NCI-H146 (cell line): Measurements from ENCODE around the gene CPTP.

ENCODE experiments used
- DNase-seq: peaks from one replicate; lab custom pipeline; 2025; lab: John Stamatoyannopoulos, UW

CPTP gene

DNA sequence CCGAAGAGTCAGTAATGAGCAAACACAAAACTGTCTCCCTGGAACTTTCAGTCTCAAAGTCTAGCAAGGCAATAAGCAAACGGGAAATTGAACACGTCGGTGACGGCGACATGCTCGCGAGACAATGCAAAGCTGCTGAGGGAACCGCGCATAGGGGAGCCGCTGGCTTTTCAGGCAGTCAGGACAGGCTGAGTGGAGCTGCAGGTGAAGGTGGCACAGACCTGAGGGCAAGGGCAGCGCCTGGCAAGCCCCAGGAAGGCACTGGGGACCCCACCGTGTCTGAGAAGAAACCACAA lies 5.0 kb upstream of the CPTP start:
- DNase-seq = no peak

DNA sequence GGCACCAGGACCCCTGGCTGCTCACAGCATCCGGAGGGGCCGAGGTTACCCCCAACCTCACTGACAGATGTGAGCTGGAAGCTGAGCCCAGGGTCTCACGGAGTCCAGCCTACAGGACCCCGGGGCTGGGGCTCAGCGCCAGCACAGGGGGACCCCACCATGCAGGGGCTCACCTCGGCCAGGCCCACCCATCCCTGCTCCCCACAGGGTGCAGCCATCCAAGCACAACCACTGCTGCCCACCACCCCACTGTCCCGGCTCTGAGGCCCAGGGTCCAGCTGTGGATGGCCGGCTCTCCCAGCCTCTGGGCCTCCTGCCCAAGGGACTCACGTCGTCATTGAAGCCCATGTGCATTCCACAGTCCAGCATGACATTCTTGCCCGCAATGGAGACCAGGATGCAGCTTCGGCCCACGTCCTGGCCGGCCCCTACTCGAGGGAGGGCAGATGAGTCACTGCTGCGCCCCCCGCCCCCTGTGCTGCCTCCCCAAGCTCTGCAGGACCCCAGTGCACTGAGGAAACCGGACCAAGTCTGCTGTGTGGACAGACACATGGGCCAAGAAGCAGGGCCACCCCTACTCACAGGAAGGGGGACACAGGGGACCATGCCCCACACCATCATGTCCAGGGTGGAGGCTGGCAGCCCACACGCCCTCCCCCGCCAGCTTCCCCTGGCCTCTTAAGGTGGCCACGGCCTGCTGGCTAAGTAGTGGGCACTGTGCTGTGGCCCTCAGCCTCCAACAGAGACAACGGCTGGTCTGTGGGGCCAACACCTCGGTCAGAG lies 3.7 kb upstream of the CPTP start:
- no peak for DNase-seq

DNA sequence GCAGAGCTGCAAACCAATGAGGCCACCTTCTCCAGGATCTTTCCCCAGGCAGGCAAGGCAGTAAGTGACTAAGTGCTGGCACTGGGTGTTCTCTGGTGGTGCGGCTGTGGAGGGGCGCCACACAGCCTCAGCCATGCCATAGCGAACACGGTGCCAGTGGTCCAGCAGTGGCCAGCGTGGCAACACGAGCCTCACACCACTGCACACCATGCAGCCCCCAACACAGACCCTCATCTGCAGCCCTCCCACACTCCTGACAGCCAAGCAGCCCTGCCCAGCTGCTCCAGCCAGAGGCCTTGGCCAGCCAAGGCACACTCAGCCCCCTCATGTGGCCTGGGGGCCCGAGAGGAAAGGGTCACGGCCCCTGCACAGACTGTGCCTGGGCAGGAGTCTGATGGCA lies 3.1 kb upstream of the CPTP start:
- DNase-seq = no peak

DNA sequence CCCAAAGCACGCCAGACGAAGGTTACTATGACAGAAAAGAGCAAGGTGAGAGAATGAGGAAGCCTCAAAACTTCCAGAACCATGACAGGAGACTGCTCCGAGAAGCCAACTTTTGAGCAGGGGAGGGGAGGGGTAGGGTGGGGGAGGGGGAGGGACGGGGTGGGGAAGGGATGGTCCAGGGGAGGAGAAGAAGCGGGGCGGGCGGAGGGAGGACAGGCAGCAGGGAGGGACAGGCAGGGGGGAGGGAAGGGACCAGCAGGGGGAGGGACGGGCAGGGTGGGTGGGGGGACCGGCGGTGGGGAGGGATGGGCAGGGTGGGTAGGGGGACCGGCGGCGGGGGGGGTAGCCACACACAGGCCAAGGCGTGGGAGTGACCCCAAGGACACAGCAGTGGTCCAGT lies 2.2 kb upstream of the CPTP start:
- no peak for DNase-seq

DNA sequence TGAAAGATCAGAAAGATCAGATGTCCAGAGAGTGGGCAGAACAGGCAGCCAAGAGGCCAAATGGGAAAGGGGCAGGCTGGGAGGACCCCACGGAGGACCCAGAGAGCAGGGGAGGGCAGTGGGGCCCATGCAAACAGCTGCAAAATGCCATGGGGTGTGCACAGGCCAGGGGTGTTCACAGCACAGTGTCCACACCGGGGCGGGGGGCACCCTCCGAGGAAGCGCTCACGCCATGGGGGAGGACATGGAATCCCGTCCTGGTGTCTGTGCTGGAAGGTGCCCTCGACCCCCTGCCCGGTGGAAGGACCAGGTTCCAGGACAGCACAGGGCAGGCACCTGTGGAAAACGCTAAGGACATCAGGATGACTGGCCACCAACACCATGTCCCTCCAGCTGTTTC lies 1.6 kb upstream of the CPTP start:
- DNase-seq = no peak

DNA sequence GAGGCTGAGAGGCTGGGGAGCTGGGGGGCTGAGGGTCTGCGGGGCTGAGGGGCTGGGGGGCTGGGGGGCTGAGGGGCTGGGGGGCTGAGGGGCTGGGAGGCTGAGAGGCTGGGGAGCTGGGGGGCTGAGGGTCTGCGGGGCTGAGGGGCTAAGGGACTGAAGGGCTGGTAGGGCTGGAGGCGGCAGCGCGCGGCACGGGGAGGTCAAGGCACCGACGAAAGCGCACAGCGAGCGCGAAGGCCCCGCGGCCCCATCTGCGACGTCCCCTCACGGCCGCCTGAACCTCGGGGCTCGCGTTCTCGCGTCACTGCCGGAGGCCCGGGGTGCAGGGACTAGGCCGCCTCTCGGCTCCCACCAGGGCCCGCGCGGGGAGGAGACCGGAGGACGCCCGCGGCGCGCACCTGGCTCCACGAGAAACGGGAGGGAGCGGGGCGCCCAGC lies 498 bp upstream of the CPTP start:
- DNase-seq = no peak

DNA sequence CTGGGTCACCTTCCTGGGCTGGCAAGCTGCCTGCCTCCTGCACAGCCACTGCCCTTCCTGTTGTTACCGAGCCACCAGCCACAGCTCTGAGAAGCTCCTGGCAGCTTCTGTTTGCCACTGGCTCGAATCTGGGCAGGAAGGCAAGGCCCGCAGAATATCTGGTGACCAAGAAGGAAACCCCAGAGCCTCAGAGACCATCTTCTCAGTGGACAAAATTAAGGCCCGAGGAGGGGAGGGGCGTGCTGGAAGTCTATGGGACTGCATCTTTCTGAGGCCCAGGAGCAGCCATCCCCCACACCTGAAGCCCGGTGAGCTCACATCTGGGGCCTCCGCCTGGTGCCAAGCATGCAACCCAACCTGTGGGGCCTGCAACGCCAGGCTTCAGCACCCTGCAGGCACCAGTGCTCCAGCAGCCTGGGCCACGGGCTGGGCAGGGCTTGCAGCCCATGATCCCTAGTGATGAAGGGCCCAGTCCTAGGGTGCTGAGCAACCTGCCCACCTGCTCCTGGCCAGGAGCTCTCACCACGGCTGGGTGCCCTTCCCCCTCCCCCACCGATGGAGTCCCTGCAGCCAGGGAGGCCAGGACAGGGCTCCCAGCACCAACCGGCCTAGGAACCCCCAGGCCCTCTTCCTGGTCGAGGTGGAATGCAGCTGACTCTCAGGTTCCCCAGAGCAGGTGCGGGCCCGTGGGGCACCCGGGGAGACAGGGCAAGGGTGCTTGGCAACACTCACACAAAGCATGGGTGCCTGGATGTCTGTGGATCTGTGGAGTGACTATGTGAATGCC lies 879 bp downstream of the CPTP start:
- no peak for DNase-seq

DNA sequence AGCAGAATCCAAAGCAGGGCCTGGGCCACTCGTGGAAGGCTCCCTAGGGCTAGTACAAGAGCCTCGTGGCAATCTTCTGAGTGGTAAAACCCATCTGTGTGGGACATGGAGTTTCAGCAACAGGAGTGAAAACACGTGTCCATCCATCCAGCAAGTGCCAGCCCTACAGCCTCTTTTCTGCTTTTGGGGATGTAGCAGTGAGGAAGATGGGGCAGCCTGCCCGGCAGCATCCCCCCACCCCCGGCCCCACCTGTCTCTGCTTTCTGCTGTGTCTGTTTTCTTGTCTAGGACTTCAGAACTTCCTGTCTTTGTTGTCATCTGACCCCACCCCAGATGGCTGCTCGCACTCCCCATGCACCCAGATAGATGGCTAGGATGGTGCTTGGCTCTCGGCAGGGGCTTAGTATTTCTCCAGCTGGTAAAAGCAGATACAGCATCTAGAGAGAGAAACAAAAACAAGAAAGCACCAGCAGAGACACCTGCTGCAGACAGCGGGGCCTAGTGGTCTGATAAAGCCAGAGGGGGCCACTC lies 1.5 kb downstream of the CPTP start:
- DNase-seq = no peak

DNA sequence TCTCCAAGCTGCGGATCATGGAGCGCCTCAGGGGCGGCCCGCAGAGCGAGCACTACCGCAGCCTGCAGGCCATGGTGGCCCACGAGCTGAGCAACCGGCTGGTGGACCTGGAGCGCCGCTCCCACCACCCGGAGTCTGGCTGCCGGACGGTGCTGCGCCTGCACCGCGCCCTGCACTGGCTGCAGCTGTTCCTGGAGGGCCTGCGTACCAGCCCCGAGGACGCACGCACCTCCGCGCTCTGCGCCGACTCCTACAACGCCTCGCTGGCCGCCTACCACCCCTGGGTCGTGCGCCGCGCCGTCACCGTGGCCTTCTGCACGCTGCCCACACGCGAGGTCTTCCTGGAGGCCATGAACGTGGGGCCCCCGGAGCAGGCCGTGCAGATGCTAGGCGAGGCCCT lies 2.7 kb downstream of the CPTP start:
- no peak for DNase-seq

DNA sequence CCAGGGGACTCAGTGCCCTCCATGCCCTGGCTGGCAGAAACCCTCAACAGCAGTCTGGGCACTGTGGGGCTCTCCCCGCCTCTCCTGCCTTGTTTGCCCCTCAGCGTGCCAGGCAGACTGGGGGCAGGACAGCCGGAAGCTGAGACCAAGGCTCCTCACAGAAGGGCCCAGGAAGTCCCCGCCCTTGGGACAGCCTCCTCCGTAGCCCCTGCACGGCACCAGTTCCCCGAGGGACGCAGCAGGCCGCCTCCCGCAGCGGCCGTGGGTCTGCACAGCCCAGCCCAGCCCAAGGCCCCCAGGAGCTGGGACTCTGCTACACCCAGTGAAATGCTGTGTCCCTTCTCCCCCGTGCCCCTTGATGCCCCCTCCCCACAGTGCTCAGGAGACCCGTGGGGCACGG lies 3.7 kb downstream of the CPTP start:
- DNase-seq = no peak

DNA sequence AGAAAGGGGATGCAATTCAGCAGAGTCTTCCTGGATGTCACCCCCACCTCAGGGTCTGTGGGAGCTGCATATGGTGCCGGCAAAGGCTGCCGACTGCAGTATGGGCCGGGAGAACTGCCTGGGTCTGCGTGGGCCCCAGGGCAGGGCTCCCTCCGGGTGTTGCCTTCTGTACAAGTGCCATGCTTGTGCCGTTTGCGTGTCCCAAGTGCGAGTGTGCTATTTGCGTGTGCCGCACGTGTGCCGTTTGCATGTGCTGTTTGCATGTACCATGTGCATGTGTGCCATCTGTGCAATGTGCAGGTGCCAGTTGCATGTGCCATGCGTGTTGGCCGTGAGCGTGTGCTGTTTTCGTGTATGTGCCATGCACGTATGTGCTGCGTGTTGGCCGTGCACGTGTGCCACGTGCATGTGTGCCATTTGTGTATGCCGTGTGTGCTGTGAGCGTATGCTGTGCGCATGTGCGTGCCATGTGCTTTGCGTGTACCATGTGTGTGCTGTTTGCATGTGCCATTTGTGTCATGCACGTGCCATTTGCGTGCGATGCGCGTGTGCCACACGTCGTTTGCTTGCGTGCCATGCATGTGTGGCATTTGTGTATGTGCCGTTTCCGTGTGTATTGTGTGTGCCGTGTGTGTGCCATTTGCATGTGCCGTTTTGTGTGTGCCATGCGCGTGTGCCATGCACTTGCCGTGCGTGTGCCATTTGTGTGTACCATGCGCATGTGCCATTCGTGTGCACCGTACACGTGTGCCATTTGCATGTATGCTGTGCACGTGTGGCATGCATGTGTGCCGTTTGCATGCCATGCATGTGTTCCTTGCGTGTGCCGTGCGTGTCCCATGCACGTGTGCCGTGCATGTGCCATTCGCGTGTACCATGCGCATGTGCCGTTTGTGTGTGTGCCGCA lies 5.0 kb downstream of the CPTP start:
- DNase-seq = no peak

DNA sequence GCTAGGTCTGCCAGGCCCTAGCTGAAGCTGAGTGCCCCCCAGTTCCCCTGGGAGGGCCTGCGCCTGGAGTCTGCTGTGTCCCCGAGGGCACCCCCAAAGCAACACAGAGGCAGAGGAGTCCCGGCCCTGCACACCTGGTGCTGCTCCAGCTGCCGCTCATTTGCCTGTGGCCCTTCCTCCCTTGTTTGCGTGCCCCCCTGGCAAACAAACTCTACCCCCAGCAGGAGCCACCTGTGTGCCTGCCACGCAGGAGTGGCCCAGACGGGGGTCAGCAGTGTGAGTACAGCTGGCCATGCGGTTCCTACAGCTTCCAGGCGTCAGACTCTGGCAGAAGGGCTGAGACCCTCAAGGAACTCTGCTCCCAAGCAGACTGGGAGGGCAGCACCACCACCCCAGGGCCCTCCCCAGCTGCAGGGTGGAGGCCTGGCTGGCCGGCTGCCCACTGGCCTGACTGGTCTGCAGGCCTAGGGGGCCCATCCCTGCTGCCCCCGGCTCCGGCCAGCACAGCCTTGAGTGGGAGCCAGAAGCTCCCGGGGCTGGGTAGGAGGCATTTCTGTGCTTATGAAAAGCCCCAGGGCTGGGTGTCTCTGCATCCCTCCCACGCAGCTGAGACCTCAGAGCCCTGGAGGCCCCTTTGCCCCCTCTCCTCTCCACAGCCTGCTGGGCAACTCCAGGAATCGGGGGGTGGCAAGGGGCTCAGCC lies 5.9 kb downstream of the CPTP start:
- DNase-seq = peak; percentile 21

DNA sequence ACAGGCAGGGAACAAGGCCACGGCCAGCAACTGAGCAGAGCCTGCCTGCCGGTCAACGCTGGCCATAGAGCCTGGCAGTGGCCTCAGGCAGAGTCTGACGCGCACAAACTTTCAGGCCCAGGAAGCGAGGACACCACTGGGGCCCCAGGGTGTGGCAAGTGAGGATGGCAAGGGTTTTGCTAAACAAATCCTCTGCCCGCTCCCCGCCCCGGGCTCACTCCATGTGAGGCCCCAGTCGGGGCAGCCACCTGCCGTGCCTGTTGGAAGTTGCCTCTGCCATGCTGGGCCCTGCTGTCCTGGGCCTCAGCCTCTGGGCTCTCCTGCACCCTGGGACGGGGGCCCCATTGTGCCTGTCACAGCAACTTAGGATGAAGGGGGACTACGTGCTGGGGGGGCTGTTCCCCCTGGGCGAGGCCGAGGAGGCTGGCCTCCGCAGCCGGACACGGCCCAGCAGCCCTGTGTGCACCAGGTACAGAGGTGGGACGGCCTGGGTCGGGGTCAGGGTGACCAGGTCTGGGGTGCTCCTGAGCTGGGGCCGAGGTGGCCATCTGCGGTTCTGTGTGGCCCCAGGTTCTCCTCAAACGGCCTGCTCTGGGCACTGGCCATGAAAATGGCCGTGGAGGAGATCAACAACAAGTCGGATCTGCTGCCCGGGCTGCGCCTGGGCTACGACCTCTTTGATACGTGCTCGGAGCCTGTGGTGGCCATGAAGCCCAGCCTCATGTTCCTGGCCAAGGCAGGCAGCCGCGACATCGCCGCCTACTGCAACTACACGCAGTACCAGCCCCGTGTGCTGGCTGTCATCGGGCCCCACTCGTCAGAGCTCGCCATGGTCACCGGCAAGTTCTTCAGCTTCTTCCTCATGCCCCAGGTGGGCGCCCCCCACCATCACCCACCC lies 6.7 kb downstream of the CPTP start, which contains the start of gene TAS1R3:
TAS1R3 (plus strand) TSS at position 213 of the 898 bp plus-strand sequence; CDS start at position 279, 66 bp downstream.
- no peak for DNase-seq

DNA sequence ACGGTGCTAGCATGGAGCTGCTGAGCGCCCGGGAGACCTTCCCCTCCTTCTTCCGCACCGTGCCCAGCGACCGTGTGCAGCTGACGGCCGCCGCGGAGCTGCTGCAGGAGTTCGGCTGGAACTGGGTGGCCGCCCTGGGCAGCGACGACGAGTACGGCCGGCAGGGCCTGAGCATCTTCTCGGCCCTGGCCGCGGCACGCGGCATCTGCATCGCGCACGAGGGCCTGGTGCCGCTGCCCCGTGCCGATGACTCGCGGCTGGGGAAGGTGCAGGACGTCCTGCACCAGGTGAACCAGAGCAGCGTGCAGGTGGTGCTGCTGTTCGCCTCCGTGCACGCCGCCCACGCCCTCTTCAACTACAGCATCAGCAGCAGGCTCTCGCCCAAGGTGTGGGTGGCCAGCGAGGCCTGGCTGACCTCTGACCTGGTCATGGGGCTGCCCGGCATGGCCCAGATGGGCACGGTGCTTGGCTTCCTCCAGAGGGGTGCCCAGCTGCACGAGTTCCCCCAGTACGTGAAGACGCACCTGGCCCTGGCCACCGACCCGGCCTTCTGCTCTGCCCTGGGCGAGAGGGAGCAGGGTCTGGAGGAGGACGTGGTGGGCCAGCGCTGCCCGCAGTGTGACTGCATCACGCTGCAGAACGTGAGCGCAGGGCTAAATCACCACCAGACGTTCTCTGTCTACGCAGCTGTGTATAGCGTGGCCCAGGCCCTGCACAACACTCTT lies 7.6 kb downstream of the CPTP start:
- DNase-seq = no peak

DNA sequence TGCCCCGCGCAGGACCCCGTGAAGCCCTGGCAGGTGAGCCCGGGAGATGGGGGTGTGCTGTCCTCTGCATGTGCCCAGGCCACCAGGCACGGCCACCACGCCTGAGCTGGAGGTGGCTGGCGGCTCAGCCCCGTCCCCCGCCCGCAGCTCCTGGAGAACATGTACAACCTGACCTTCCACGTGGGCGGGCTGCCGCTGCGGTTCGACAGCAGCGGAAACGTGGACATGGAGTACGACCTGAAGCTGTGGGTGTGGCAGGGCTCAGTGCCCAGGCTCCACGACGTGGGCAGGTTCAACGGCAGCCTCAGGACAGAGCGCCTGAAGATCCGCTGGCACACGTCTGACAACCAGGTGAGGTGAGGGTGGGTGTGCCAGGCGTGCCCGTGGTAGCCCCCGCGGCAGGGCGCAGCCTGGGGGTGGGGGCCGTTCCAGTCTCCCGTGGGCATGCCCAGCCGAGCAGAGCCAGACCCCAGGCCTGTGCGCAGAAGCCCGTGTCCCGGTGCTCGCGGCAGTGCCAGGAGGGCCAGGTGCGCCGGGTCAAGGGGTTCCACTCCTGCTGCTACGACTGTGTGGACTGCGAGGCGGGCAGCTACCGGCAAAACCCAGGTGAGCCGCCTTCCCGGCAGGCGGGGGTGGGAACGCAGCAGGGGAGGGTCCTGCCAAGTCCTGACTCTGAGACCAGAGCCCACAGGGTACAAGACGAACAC lies 8.3 kb downstream of the CPTP start:
- DNase-seq = no peak

DNA sequence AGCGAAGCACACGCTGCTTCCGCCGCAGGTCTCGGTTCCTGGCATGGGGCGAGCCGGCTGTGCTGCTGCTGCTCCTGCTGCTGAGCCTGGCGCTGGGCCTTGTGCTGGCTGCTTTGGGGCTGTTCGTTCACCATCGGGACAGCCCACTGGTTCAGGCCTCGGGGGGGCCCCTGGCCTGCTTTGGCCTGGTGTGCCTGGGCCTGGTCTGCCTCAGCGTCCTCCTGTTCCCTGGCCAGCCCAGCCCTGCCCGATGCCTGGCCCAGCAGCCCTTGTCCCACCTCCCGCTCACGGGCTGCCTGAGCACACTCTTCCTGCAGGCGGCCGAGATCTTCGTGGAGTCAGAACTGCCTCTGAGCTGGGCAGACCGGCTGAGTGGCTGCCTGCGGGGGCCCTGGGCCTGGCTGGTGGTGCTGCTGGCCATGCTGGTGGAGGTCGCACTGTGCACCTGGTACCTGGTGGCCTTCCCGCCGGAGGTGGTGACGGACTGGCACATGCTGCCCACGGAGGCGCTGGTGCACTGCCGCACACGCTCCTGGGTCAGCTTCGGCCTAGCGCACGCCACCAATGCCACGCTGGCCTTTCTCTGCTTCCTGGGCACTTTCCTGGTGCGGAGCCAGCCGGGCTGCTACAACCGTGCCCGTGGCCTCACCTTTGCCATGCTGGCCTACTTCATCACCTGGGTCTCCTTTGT lies 9.1 kb downstream of the CPTP start:
- DNase-seq = no peak

DNA sequence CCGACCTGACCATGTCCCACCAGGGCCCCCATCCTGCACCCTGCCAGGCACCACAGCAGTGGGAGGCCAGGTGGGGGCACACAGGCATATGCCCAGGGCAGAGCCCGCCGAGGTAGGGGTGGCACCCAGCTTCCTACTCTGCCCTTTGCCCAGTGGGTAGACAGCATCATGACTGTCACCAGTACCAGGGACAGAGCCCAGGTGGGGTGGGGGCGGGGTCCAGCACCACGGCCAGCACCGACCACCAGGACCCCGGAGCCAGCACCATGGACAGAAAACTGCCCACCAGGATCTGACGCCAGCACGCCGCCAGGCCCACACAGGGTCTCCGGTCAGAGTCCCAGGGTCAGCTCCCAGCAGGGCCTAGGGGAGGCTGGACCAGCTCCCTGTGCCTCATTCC lies 10.2 kb downstream of the CPTP start:
- DNase-seq = no peak

DNA sequence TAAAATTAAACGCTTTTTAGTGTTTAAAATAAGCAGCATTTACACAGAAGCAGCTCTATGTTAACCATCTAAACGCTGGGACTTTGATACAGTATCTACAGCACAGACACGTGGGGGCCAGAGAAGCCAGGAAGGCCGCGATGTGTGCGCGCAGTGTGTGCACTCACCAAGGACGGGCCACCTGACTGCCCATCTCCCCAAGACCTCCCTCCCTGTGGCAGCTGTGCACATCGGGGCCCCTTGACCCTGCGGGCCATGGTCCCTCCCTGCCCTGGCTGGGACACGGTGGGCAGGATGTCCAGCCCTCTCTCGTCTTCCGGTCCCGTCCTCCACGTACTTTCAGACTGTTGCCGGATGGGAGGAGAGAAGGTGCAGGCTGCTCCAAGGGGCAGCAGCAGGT lies 10.7 kb downstream of the CPTP start:
- DNase-seq = no peak

DNA sequence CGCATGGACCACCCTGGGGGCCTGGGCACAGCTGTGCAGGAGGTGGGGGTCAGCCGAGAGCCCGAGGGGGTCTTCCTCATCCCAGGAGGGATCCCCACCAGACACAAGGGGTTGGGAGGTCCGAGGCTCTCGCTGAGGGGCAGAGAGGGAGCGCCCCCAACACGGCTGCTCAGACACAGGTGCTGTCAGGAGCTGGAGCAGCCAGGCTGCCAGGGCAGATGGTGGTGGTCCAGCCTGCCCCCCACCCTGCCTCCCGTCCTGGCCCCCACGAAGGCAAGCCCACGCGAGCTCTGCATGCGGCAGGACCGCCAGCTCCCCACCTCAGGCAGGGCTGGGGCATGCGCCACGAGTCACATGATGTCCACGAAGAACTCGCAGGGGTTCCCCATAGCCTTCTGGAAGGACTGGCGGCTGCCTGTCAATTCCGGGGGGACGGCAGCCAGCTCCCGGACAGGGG lies 11.2 kb downstream of the CPTP start:
- DNase-seq = no peak
